MM.1S (cell line): ENCODE data around the gene FGD1.

Source experiments
- DNase-seq: peaks from one replicate; pipeline ENCODE4 v3.0.0-alpha.2; 2015
- H2AFZ ChIP-seq: fragments of 300-600 bp; sonication (generic); 2 replicates; pipeline ENCODE4 v1.6.0; 2016; ENCODE audit warnings: antibody characterized with exemption, low read length
- H3F3A ChIP-seq: fragments of 300-600 bp; sonication (generic); 2 replicates; pipeline ENCODE4 v1.6.1; 2016; ENCODE audit warnings: mild to moderate bottlenecking, antibody characterized with exemption, low read length, moderate library complexity, mixed read lengths; ENCODE audit not compliant: insufficient read depth
- H3K27ac ChIP-seq: fragments of 300-600 bp; sonication (generic); 2 replicates; pipeline ENCODE4 v1.5.1; 2016; ENCODE audit warnings: mild to moderate bottlenecking, low read length
- H3K27me3 ChIP-seq: fragments of 300-600 bp; sonication (generic); replicated peaks from 2 replicates; pipeline ENCODE4 v1.6.0; 2016; ENCODE audit warnings: low read length; ENCODE audit not compliant: insufficient read depth
- H3K36me3 ChIP-seq: fragments of 300-600 bp; sonication (generic); replicated peaks from 2 replicates; pipeline ENCODE4 v1.6.1; 2016; ENCODE audit warnings: mild to moderate bottlenecking, low read length, mixed read lengths; ENCODE audit not compliant: insufficient read depth
- H3K4me1 ChIP-seq: fragments of 300-600 bp; sonication (generic); 2 replicates; pipeline ENCODE4 v1.6.1; 2016; ENCODE audit warnings: low read length, mixed read lengths
- H3K4me2 ChIP-seq: fragments of 300-600 bp; sonication (generic); 2 replicates; pipeline ENCODE4 v1.6.0; 2016; ENCODE audit warnings: low read depth, low read length
- H3K4me3 ChIP-seq: fragments of 300-600 bp; sonication (generic); 2 replicates; pipeline ENCODE4 v1.5.1; 2016; ENCODE audit warnings: low read length, mixed read lengths
- H3K79me2 ChIP-seq: fragments of 300-600 bp; sonication (generic); 2 replicates; pipeline ENCODE4 v1.6.1; 2016; ENCODE audit warnings: mixed run types, low read length, mixed read lengths
- H3K9ac ChIP-seq: fragments of 300-600 bp; sonication (generic); 2 replicates; pipeline ENCODE4 v1.6.1; 2016; ENCODE audit warnings: low read length, mixed read lengths
- H3K9me2 ChIP-seq: fragments of 300-600 bp; sonication (generic); replicated peaks from 2 replicates; pipeline ENCODE4 v1.6.1; 2016; ENCODE audit warnings: mild to moderate bottlenecking, low read length, mixed read lengths; ENCODE audit not compliant: insufficient read depth
- H3K9me3 ChIP-seq: fragments of 300-600 bp; sonication (generic); replicated peaks from 2 replicates; pipeline ENCODE4 v1.6.1; 2016; ENCODE audit warnings: mild to moderate bottlenecking, low read length, mixed read lengths; ENCODE audit not compliant: insufficient read depth
- H4K20me1 ChIP-seq: fragments of 300-600 bp; sonication (generic); 2 replicates; pipeline ENCODE4 v1.6.1; 2016; ENCODE audit warnings: mild to moderate bottlenecking, low read length, moderate library complexity, mixed read lengths; ENCODE audit not compliant: insufficient read depth
- CTCF ChIP-seq: fragments of 300-600 bp; sonication (generic); IDR thresholded peaks from 2 replicates; pipeline ENCODE4 v1.5.1; 2016; ENCODE audit warnings: antibody characterized with exemption, low read length, mixed read lengths
- EZH2 ChIP-seq: fragments of 300-600 bp; sonication (generic); optimal IDR thresholded peaks from 2 replicates; pipeline ENCODE3; 2017; ENCODE audit warnings: low read depth, mild to moderate bottlenecking, antibody characterized with exemption, low read length, mixed read lengths
- EZH2phosphoT487 ChIP-seq: fragments of 300-600 bp; sonication (generic); IDR thresholded peaks from 2 replicates; pipeline ENCODE4 v1.6.1; 2018; ENCODE audit warnings: antibody characterized with exemption, low read length

FGD1 gene

DNA sequence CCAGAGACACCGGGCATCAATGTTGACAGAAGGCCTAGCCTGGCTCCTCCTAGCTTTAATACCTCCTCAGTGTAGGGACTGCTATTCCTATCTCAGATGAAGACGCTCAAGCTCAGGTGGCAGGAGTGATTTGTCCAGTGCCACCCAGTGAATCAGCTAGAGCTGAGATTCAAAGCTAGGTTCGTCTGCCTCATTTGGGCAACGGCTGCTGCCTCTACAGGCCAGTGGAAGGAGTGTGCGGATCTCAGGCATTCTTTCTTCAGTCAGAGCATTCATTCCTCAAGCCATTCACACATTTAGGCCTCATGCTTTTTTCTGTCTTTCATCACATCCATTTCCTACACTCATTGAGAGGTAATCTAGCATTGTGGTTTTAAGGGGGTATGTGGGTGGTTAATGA is 48.6 kb downstream of the FGD1 start:
- Histone ChIP-seq H3K9me3 (no peaks in the 10 kb centered on the region), H3K36me3 (no peaks in the 10 kb centered on the region)

DNA sequence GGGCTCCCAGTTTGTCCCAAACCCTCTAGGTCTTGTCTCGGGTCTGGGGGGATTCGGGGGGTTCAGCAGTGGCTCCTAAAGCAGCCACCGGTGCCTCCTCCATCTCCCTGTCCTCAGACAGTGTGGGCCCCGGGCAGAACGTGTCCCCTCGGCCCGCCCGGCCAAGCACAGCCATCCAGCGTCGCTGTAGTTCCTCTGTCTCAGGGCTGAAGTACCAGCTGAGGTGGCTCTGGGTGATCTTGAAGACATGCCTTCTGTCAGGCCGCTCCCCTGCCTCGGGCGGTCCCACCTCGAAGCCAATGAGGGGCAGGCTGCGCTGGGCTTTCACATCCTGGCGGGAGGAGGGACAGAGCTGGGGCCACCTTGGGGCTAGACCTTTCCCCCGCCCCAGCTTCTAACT is 50.0 kb downstream of the FGD1 start:
- no peaks in the 10 kb centered on the region for H3K9me2 ChIP-seq
- no peaks in the 10 kb centered on the region for H3K27me3 ChIP-seq
- TF ChIP-seq EZH2 (no peak), EZH2phosphoT487 (no peak), CTCF (no peak)
- no peaks in the 10 kb centered on the region for H3K36me3 ChIP-seq
- no peaks in the 10 kb centered on the region for H4K20me1 ChIP-seq
- no peak for DNase-seq
- H2AFZ ChIP-seq = no peak overlapping the region
- no peak overlapping the region for H3K4me2 ChIP-seq
- no peak overlapping the region for H3K27ac ChIP-seq
- no peaks in the 10 kb centered on the region; the same call in none of the 2 replicates for H3K4me1 ChIP-seq
- H3K9ac ChIP-seq = no peak overlapping the region
- H3F3A ChIP-seq = no peaks in the 10 kb centered on the region
- no peaks in the 10 kb centered on the region for H3K9me3 ChIP-seq
- H3K4me3 ChIP-seq = no peak overlapping the region
- peaks cover 18% of the 10 kb centered on the region for H3K79me2 ChIP-seq

More for the DNA sequence above, 48.6 kb downstream of the FGD1 start:
- Histone ChIP-seq H3K79me2 (peaks cover 5% of the 10 kb centered on the region; the same call in 1 of the 2 replicates), H3K27ac (no peak overlapping the region), H3K9ac (no peak overlapping the region), H3K4me2 (no peak overlapping the region), H2AFZ (no peak overlapping the region), H3F3A (no peaks in the 10 kb centered on the region), H4K20me1 (no peaks in the 10 kb centered on the region), H3K4me3 (no peak overlapping the region), H3K27me3 (no peaks in the 10 kb centered on the region), H3K4me1 (no peaks in the 10 kb centered on the region), H3K9me2 (no peaks in the 10 kb centered on the region)
- no peak for DNase-seq
- TF ChIP-seq EZH2 (no peak), CTCF (no peak), EZH2phosphoT487 (no peak)

GRCh38 chrX:54444752-54445151 is 51.3 kb downstream of the FGD1 start:
- Histone ChIP-seq H3K4me2 (no peak overlapping the region), H3K9me2 (no peaks in the 10 kb centered on the region), H3K4me1 (no peaks in the 10 kb centered on the region; the same call in none of the 2 replicates), H3K27me3 (no peaks in the 10 kb centered on the region), H3F3A (no peaks in the 10 kb centered on the region), H3K27ac (no peak overlapping the region), H4K20me1 (no peaks in the 10 kb centered on the region), H3K79me2 (peaks cover 28% of the 10 kb centered on the region), H3K4me3 (no peak overlapping the region), H2AFZ (no peak overlapping the region), H3K9me3 (no peaks in the 10 kb centered on the region), H3K36me3 (no peaks in the 10 kb centered on the region), H3K9ac (no peak overlapping the region)
- DNase-seq = no peak
- TF ChIP-seq EZH2 = no peak
- TF ChIP-seq EZH2phosphoT487 = no peak
- TF ChIP-seq CTCF = no peak
